SK-N-SH (cell line): Measurements from ENCODE around the gene KCNJ11.

Source experiments
- CTCF ChIP-seq: fragments of 200-600 bp; sonication (generic); IDR thresholded peaks from 2 replicates; pipeline ENCODE4 v1.6.1; 2017; ENCODE audit warnings: antibody characterized with exemption, mild to moderate bottlenecking, moderate library complexity
- EZH2phosphoT487 ChIP-seq: fragments of 200-600 bp; sonication (generic); IDR thresholded peaks from 2 replicates; pipeline ENCODE4 v1.6.1; 2017; ENCODE audit warnings: low read depth, mixed run types, mild to moderate bottlenecking, antibody characterized with exemption, moderate library complexity, borderline replicate concordance
- IRF3 ChIP-seq: fragments of 150-350 bp; IDR thresholded peaks from 2 replicates; pipeline ENCODE4 v1.6.1; 2016; ENCODE audit warnings: mild to moderate bottlenecking, low read depth, low read length
- MAX ChIP-seq: IDR thresholded peaks from 2 replicates; pipeline ENCODE4 v1.4.0; 2012; ENCODE audit warnings: low read depth
- POLR2AphosphoS5 ChIP-seq: IDR thresholded peaks from 2 replicates; pipeline ENCODE4 v1.6.1; 2012; ENCODE audit warnings: low read depth, low read length
- REST ChIP-seq: IDR thresholded peaks from 2 replicates; pipeline ENCODE4 v1.6.1; 2012; ENCODE audit warnings: mild to moderate bottlenecking, low read depth, low read length, moderate library complexity
- TEAD4 ChIP-seq: IDR thresholded peaks from 2 replicates; pipeline ENCODE4 v1.4.0; 2012; ENCODE audit warnings: mild to moderate bottlenecking, borderline replicate concordance; ENCODE audit not compliant: insufficient read depth

- TF ChIP-seq CTCF (no peak), EZH2phosphoT487 (no peak), POLR2AphosphoS5 (no peak), TEAD4 (no peak), IRF3 (no peak), REST (no peak), MAX (no peak)
These were observed 4.4 kb upstream of the KCNJ11 start for GRCh38 chr11:17392872-17393271.
